ENCODE measurements around the gene HEMGN. TPM values are rescaled to one million over a fixed set of nuclear protein-coding genes. Genes with fewer than 3 reads are reported as not detected.

Gene HEMGN, protein sequence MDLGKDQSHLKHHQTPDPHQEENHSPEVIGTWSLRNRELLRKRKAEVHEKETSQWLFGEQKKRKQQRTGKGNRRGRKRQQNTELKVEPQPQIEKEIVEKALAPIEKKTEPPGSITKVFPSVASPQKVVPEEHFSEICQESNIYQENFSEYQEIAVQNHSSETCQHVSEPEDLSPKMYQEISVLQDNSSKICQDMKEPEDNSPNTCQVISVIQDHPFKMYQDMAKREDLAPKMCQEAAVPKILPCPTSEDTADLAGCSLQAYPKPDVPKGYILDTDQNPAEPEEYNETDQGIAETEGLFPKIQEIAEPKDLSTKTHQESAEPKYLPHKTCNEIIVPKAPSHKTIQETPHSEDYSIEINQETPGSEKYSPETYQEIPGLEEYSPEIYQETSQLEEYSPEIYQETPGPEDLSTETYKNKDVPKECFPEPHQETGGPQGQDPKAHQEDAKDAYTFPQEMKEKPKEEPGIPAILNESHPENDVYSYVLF
- 1 to 10 TPM in 2 of 6 experiments, under 1 TPM in 1, not detected in 3; 0.09 to 2.9 (median 1.0) TPM for total RNA-seq
- long read RNA-seq, partial matches to known transcripts: 0 of 1 reads
- long read RNA-seq, other reads (novel, unspliced or antisense): 0 of 1 reads

DNA sequence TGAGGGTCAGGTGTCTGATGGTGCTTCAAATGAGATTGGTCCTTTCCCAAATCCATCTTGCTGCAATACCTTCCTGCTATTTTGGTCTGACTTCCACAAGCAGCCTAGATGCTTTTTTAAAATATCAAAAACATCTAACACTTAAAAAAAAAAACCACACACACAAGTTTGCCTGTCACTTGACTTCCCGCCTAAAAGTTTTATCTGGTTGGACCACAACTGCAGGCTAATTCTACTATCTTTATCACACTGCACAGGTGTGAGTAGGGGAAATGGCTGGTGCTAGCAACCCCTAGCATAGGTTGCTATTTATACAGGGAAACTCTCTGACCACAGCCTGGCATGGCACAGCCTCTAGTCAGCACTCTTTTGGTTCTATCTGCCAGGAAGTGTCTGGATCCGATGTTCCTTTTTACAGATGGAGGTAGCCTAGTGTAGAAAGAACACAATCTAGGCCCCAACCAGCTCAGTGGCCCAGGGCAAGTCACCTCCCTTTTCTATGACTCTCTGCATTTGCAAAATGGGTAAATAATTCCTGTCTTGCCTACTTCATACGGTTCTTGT is at the start of gene HEMGN:
Gene HEMGN, minus strand, starts transcription at position 92 of the 564 bp plus-strand sequence. Its CDS starts 36 bp downstream, at position 56.
- 32% methylated on average over 3 of the region's 3 CpGs for WGBS (ENCODE audit: insufficient coverage, low coverage, low lambda C conversion rate, missing lambda C conversion rate)
- DNase-seq (no peak), ATAC-seq (peak in 2 of 4 donors; percentile 38 to 42)
- Histone ChIP-seq H3K36me3 (no peaks in the 10 kb centered on the region), H3K27ac (no peak within 1 kb of the TSS), H3K9me3 (no peaks in the 10 kb centered on the region), H3K4me3 (no peak within 1 kb of the TSS), H3K4me1 (no peaks in the 10 kb centered on the region), H3K27me3 (no peaks in the 10 kb centered on the region)
- intact Hi-C loops (cut with DNase I): no loop called here
- TF ChIP-seq POLR2A (IDR thresholded peaks at IDR 0.05): no peak
- TF ChIP-seq, protein P1, sequence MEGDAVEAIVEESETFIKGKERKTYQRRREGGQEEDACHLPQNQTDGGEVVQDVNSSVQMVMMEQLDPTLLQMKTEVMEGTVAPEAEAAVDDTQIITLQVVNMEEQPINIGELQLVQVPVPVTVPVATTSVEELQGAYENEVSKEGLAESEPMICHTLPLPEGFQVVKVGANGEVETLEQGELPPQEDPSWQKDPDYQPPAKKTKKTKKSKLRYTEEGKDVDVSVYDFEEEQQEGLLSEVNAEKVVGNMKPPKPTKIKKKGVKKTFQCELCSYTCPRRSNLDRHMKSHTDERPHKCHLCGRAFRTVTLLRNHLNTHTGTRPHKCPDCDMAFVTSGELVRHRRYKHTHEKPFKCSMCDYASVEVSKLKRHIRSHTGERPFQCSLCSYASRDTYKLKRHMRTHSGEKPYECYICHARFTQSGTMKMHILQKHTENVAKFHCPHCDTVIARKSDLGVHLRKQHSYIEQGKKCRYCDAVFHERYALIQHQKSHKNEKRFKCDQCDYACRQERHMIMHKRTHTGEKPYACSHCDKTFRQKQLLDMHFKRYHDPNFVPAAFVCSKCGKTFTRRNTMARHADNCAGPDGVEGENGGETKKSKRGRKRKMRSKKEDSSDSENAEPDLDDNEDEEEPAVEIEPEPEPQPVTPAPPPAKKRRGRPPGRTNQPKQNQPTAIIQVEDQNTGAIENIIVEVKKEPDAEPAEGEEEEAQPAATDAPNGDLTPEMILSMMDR (IDR thresholded peaks at IDR 0.05): no peak

DNA sequence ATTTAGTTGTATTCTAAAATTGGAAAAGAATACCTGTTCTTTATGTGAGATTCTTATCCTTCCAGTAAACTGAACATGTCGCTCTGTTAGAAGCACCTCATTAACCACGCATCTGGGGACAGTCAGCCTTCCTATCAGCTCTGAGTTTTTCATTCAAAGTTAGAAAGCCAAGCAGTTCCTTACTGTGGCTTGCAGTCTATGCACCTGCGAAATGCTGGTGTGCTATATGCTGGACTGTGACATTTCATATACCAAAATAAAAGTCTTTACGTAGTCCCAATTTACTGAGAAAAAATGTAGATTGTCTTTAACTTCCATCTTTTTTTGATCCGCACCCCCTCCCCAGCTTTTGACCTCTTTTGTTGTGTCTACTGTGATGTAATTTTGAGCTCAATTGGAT is 49.5 kb upstream of the HEMGN start:
- DNase-seq (no peak), ATAC-seq (no peak)
- no peak for TF ChIP-seq POLR2A (IDR thresholded peaks at IDR 0.05)
- TF ChIP-seq, protein P1 (IDR thresholded peaks at IDR 0.05): no peak
- H3K4me1 ChIP-seq: peaks cover 0 to 13% (median 6%) of the 10 kb centered on the region in 4 donors
- intact Hi-C loops (cut with DNase I): no loop called here
- H3K4me3 ChIP-seq: no peak overlapping the region
- H3K9me3 ChIP-seq: no peaks in the 10 kb centered on the region
- H3K27me3 ChIP-seq: no peaks in the 10 kb centered on the region
- no peaks in the 10 kb centered on the region for H3K36me3 ChIP-seq
- no peak overlapping the region for H3K27ac ChIP-seq
- 74% methylated on average over 5 of the region's 5 CpGs for WGBS (ENCODE audit: insufficient coverage, low coverage, low lambda C conversion rate, missing lambda C conversion rate)

DNA sequence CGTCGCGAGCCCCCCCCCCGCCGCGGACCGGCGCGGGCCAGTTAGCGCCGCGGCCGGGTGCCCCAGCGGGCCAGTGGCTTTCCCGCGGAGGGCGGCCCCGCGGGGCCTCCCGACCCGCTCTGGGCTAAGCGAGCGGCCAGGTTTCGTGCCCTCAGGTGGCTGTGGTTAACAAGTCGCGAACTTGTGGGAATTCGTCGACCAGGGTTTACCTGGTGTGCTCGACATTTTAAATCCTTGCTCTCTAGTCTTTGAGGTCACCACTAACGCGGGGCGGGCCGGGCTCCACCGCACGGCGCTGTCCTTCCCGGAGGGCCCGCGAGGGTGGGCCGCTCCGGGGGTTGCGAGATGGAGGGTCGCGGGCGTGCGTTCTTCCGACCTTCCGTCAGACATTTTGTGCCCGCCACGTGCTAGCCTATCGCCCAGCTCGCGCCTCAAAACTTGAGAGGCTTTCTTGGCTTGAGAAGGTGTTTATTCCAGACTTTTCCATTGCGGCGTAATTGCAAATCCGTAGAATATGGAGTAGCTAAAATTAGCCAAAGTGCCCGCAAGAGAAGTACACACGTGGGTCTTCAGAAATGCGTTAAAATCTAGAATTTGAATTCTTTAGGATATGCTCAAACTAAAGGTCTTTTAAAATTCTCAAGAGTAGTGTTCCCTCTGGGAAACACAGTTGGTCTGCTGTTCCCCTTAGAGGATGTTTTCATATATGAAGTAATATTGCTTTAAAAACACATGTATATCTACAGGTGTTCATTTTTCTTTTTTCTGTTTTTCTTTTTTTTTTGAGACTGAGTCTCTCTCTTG is 47.3 kb upstream of the HEMGN start:
- Histone ChIP-seq H3K27me3 (no peaks in the 10 kb centered on the region), H3K9me3 (no peaks in the 10 kb centered on the region), H3K4me3 (peak overlapping the region; percentile 84 to 94 (median 84)), H3K36me3 (no peaks in the 10 kb centered on the region), H3K27ac (peak overlapping the region; percentile 95 to 97 (median 96)), H3K4me1 (peaks cover 0 to 5% (median 2%) of the 10 kb centered on the region in 4 donors)
- TF ChIP-seq POLR2A (IDR thresholded peaks at IDR 0.05): no peak
- TF ChIP-seq, protein P1 (IDR thresholded peaks at IDR 0.05): no peak
- WGBS (ENCODE audit: insufficient coverage, low coverage, low lambda C conversion rate, missing lambda C conversion rate): 38% methylated on average over 12 of the region's 59 CpGs
- ATAC-seq (no peak), DNase-seq (peak in 2 of 3 donors; percentile 35 to 55)
- intact Hi-C loops (cut with DNase I): no loop called here

Measured in right lobe of liver (tissue), 6 donors.